Measurements from ENCODE around the gene LGALSL. TPM values are rescaled to one million over a fixed set of nuclear protein-coding genes. Genes with fewer than 3 reads are reported as not detected.
A peak's percentile ranks its signal among the peaks of the same experiment; 100 is the strongest.

LGALSL gene
- total RNA-seq, 1 experiment from 2014 or later = 37.2 TPM

DNA sequence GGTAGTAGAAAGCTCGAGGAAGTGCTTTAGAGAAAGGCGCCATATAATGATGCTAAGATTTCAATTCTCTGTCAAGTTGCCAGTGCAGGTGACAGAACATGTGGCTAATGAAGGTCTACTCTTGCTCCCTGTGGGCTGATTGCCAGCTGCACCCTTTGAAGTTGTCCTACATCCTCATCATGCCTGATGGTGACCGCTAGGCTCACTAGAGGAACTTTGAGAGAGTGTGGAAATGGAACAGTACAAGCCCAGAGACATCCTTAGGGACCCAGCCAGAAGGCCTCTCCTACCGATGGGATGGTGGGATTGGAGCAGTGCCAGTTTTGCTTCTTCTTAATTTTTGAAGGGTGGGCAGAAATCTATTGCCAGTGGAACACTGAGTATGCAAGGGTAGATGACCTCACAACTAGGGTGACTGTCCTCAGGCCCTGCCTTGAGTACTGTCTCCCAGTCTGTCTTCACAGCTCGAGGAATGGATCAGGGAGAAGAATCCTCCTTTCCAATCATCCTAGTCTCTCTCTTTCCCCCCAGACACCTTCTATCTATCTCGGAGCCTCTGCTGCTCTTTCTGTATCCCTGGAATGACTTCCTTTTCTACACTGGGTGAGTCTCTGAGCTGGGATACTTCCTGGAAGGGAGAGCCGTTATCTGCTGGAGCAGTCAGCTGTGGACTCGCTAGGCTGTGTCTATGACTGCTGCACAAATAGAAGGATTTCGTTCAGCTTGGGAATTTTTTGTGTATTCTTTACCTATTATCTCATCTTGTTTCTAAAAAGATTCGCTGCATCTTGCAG, 33.5 kb downstream of the LGALSL start:
- no TSS peak for BruUV-seq (replicated peaks)
- Histone ChIP-seq H3K9me3 (no peaks in the 10 kb centered on the region), H3K36me3 (ENCODE audit: control insufficient read depth, insufficient read depth, low read length) (no peaks in the 10 kb centered on the region), H3K27me3 (replicated peaks; ENCODE audit: control insufficient read depth, insufficient read depth, low read length) (no peaks in the 10 kb centered on the region), H3K4me3 (ENCODE audit: low read depth, low read length) (no peak overlapping the region), H3K4me1 (no peaks in the 10 kb centered on the region)
- Mint-ChIP-seq H3K27ac (ENCODE audit: unreplicated experiment) (no peak overlapping the region), H3K27me3 (ENCODE audit: insufficient read depth, unreplicated experiment) (no peaks in the 10 kb centered on the region), H3K9me3 (ENCODE audit: unreplicated experiment) (no peaks in the 10 kb centered on the region), H3K36me3 (ENCODE audit: insufficient read depth, unreplicated experiment) (no peaks in the 10 kb centered on the region), H3K4me3 (ENCODE audit: unreplicated experiment) (no peak overlapping the region), H3K4me1 (ENCODE audit: low read depth, unreplicated experiment) (peaks cover 6% of the 10 kb centered on the region)
- intact Hi-C loops (cut with micrococcal nuclease; ENCODE audit: unreplicated experiment) = loop anchor here (1.0 to 2.0 kb wide), 3 partner anchors 35 to 438 kb away; no protein-coding TSS in a partner anchor
- no peak for DNase-seq
- ChIA-PET CTCF (interaction anchor here (0.5 to 3.0 kb wide), 11 partner anchors 8 to 909 kb away, joined by 3 to 50 read pairs (median 4); no protein-coding TSS in a partner anchor), POLR2A (no interaction called here)
- TF ChIP-seq, protein P1, sequence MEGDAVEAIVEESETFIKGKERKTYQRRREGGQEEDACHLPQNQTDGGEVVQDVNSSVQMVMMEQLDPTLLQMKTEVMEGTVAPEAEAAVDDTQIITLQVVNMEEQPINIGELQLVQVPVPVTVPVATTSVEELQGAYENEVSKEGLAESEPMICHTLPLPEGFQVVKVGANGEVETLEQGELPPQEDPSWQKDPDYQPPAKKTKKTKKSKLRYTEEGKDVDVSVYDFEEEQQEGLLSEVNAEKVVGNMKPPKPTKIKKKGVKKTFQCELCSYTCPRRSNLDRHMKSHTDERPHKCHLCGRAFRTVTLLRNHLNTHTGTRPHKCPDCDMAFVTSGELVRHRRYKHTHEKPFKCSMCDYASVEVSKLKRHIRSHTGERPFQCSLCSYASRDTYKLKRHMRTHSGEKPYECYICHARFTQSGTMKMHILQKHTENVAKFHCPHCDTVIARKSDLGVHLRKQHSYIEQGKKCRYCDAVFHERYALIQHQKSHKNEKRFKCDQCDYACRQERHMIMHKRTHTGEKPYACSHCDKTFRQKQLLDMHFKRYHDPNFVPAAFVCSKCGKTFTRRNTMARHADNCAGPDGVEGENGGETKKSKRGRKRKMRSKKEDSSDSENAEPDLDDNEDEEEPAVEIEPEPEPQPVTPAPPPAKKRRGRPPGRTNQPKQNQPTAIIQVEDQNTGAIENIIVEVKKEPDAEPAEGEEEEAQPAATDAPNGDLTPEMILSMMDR (IDR thresholded peaks at IDR 0.05; ENCODE audit: insufficient read depth in 1 of 2, low read depth in 1 of 2, low read length in 1 of 2, severe bottlenecking in 1 of 2, unreplicated experiment in 1 of 2) = no peak

DNA sequence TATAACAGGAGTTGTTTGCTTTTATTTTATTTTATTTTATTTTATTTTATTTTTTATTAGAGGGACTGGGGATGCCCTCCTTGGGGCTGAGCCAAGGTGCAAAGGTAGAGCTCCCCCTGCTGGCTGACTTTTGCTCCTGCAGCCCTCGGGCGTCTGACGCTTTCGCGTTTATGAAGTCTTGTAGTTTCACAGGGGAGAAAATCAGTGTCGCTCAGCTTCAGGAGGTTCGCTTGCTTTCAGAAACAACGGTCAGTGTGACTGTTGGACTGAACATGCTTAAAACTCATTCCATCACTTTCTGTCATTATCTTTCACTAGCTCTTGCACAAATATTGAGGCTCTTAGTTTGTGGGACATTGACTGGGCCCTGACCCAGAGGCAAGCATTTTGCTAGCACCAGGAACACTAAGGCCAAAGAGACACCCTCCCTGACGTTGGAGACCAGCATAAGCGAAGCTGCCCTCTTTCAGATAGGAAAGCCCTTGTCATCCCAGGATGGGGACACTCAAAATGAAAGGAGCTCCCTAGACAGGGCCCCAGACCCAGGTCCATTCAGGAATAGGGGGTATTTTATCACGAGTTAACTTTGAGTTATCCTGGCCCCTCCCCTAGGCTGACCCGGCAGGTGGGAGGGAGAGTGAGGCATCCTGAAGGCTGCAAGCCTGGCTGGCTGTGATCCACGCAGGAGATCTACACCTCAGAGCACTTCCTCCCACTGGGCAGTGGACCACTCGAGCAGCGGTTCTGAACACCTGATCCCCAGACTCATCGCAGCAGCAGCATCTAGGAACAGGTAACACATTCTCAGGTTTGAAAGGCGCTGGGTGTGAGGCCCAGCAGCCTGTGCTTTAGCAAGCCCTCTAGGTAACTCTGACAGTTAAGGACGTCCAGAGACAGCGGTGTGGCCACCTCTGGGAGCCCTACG, 34.4 kb downstream of the LGALSL start:
- no peak overlapping the region for H3K4me3 ChIP-seq (ENCODE audit: low read depth, low read length)

More for the DNA sequence above, 34.4 kb downstream of the LGALSL start:
- H3K9me3 Mint-ChIP-seq (ENCODE audit: unreplicated experiment) = no peaks in the 10 kb centered on the region
- DNase-seq = peak; percentile 72 to 83
- no peaks in the 10 kb centered on the region for H3K27me3 ChIP-seq (replicated peaks; ENCODE audit: control insufficient read depth, insufficient read depth, low read length)
- H3K4me1 Mint-ChIP-seq (ENCODE audit: low read depth, unreplicated experiment) = peaks cover 6% of the 10 kb centered on the region
- no peaks in the 10 kb centered on the region for H3K9me3 ChIP-seq
- ChIA-PET CTCF (interaction anchor here (0.6 to 3.0 kb wide), 11 partner anchors 8 to 908 kb away, joined by 3 to 50 read pairs (median 4); no protein-coding TSS in a partner anchor), POLR2A (no interaction called here)
- H3K36me3 ChIP-seq (ENCODE audit: control insufficient read depth, insufficient read depth, low read length) = no peaks in the 10 kb centered on the region
- TF ChIP-seq, protein P1 (IDR thresholded peaks at IDR 0.05; ENCODE audit: insufficient read depth in 1 of 2, low read depth in 1 of 2, low read length in 1 of 2, severe bottlenecking in 1 of 2, unreplicated experiment in 1 of 2) = peak; percentile 95
- intact Hi-C loops (cut with micrococcal nuclease; ENCODE audit: unreplicated experiment) = loop anchor here (1.0 kb wide), 2 partner anchors 157 to 439 kb away; no protein-coding TSS in a partner anchor
- no peaks in the 10 kb centered on the region for H3K36me3 Mint-ChIP-seq (ENCODE audit: insufficient read depth, unreplicated experiment)
- no peak overlapping the region for H3K4me3 Mint-ChIP-seq (ENCODE audit: unreplicated experiment)
- BruUV-seq (replicated peaks) = no TSS peak
- H3K27ac Mint-ChIP-seq (ENCODE audit: unreplicated experiment) = no peak overlapping the region
- H3K27me3 Mint-ChIP-seq (ENCODE audit: insufficient read depth, unreplicated experiment) = no peaks in the 10 kb centered on the region
- no peaks in the 10 kb centered on the region for H3K4me1 ChIP-seq

Measured in Caco-2 (cell line).